Stimulated activated CD8-positive, alpha-beta memory T cell treated with anti-CD3 and anti-CD28 coated beads, Interleukin-4, amount 100 ng/mL, for 24 hours (primary cell): Measurements from ENCODE around the gene GSTT2B.
A peak's percentile ranks its signal among the peaks of the same experiment; 100 is the strongest.
"Not testable (repeated sequence)": the region's sequence is repeated elsewhere in the genome, so short reads cannot be mapped to it uniquely, and the experiment has no call there.

ENCODE experiments used
- DNase-seq: peaks from one replicate; pipeline ENCODE4 v3.0.0-alpha.2; 2020; ENCODE audit warnings: low read depth

The GSTT2B gene

DNA sequence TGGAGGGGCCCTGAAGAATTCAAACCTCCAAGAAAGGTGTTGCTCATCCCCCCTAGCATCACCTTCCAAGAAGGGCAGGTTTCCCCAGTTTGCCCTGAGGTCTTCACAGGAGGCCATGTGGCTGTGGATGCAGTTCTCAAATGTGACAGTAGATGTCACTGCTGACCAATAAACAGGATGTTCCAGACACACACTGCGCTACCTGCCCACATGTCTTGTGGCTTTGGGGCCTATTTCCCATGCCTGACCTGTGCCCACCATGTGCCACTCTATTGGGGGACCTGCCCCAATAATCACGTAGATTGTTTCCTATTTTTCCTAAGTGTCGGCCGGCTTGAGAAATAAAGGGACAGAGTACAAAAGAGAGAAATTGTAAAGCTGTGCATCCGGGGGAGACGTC is 23.4 kb upstream of the GSTT2B start:
- no peak for DNase-seq

DNA sequence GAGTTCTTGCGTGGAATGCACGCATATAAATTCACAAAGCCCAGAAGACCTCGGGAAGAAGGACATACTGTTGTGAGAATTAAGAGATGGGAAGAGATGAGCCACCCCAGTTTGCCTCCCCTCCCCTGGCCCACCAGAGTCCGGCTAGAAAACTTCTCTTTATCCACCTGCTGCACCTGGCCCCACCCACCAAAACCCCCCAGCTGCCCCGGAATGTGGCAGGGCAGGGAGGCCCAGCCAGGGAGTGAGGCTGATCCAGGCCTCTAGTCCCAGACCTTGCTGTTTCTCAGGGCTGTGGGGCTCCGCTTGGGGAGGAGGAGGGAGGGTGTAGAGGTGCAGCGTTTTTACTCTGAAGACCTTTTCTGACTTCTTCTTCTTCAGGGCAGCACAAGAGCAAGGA is 19.6 kb upstream of the GSTT2B start:
- DNase-seq = not testable (repeated sequence)

DNA sequence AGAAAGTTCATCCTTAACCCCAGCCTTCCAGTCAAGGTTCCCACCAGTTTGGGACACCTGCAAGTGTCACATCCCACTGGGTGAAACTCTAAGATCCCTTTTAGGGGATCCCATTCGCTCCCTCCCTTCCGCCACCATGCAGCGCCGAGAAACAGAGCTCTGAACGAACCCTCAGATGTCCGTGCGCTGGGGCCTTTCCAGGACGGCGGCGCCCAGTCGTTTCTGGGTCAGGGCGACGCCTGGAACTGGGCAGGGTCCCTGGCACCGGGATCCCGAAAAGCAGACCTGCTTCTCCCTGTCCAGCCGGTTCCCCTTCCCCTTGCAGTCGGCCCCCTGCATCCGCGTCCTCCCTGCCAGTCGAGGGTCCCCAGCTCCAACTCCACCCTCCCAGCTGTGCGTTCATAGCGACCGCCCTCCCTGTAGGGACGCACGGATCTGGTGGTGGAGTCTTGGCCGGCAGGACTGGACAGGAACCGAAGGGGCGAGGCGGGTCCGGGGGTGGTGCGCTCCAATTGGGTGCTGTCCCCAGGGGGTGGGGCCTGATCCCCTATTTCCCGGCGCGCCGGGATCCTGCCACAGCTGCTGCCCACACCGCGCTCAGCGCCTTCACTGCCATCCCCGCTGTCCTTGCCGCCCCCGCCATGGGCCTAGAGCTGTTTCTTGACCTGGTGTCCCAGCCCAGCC is 18.7 kb upstream of the GSTT2B start, which contains the start of gene GSTT2:
Gene GSTT2, plus strand, starts transcription at position 578 of the 684 bp plus-strand sequence.
- not testable (repeated sequence) for DNase-seq

DNA sequence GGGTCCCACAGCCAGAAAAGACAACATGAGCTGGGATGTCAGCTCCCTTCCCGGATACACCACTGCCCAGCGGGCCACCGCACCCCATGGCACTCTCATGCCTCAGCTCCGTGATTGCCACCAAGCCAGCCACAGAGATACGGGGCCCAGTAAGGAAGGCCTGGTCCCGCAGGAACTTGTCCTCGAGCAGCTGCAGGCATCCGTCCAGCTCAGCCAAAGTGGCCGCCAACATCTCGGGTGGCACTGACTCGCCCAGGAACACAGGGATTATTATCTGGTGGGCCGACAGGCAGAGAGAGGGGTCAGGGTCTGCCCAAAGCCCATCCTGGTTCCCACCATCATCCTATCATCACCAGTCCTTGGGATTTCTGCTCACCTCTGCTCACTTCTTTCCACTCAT is 16.3 kb upstream of the GSTT2B start:
- DNase-seq = not testable (repeated sequence)

DNA sequence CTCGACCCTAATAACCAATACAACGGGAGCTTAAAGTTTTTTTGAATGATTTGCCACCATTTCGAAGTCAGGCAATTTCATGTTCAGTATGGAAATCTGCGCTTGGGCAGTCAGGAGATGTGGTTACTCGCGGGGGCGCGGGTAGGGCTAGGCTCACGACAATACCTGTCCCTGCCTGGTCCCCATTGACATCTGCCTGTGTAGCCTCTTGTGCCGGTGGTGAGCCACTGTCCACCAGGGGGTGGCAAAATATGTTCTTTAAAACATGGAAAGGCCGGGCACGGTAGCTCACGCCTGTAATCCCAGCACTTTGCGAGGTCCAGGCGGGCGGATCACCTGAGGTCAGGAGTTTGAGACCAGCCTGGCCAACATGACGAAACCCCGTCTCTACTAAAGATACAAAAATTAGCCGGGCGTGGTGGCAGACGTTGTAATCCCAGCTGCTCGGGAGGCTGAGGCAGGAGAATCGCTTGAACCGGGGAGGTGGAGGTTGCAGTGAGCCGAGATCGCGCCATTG is 13.9 kb upstream of the GSTT2B start:
- DNase-seq = not testable (repeated sequence)

DNA sequence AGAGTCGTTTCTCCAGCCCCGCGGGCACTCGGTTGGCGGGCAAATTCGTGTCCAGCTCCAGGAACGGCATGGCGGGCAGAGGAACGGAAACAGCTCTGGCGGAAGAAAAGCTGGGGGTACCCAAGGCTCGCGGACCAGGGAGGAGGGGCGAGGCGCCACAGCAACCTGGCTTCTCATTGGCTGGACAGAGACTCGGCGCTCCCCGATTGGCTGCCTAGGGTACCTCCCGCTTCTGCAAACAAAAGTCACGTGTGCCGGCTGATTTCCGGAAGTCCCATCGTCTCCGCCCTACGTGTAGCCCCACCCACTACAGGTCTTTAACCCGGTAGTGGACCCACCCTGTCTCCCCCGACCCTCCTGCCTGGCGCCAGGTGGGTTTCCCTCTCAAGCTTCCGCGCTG is 13.3 kb upstream of the GSTT2B start, which contains the start of gene DDT:
Gene DDT, minus strand, starts transcription at position 97 of the 400 bp plus-strand sequence. Its CDS starts 27 bp downstream, at position 70.
- not testable (repeated sequence) for DNase-seq

DNA sequence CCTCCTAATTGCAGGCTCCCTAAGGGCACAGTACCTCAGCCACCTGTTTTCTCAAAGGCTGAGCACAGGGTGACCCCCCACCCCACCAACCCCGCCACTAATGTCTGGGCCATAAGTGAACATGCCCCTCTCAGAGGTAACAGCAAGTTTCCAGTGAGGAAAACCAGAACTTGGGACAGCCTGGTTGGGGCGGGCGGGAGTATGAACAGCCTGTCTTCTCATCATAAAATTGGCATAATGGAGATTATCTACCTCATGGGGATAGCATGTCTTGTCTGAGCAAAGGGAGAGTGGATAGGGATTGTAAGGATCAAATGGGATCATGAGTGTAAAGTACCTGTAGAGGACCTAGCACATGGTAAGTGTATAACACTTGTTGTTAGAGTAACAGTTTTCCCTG is 10.9 kb upstream of the GSTT2B start:
- DNase-seq = not testable (repeated sequence)

DNA sequence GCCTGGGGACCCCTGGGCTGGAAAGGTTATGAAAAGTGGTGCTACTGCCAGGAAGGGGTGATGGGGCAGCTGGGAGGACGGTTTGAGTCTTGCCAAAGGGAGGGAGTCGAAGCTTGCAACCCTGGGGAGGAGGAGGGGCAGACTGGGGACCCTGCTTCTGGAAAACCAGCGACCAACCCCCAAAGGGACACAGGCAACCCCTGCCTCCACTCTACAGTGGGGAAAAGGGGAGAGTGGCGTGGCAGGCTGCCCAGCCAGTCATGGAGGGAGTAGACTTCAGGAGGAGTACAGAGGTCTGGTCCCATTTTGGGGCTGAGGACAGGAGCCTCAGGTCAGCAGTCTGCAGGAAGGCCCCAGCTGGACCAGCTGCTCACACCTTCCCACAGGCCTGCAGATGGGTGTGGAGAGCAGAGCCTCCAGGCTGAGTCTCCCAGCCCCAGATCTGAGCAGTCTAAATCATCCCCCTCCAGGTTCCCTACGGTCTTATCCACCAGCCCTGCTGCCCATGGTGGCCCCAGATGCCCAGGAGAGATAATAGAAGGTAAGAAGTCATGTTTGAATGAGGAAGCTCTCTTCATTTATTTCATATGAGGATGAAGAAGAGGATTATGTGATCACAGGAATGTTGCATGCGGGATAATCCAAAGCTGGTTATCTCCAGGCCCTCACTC is 10.0 kb upstream of the GSTT2B start:
- no peak for DNase-seq

DNA sequence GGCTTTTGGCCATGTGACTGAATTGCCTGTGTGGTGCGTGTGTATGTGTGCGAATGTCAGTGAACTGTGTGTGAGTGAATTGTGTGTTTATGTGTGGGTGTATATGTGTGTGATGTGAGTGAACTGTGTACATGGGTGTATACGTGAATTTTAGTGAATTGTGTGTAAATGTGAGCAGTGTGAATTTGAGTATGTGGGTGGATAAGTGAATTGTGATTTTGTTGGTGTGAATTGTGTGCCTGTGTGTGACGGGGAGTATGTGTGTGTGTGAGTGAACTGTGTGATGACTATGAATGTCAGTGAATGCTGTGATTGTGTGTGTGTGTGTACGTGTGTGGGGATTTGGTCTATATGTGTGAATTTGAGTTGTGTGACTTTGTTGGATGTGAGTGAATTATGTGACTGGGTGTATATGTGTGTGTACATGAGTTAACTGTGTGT is 9.2 kb upstream of the GSTT2B start:
- no peak for DNase-seq

DNA sequence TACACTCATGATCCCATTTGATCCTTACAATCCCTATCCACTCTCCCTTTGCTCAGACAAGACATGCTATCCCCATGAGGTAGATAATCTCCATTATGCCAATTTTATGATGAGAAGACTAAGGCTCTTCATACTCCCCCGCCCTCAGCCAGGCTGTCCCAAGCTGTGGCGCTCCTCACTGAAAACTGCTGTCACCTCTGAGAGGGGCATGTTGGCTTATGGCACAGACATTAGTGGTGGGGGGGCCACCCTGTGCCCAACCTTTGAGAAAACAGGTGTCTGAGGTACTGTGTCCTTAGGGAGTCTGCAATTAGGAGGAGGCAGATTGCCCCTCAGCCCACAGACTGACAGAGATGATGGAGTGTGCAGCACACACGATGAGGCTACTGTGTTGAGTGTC is 8.1 kb upstream of the GSTT2B start:
- DNase-seq = no peak

DNA sequence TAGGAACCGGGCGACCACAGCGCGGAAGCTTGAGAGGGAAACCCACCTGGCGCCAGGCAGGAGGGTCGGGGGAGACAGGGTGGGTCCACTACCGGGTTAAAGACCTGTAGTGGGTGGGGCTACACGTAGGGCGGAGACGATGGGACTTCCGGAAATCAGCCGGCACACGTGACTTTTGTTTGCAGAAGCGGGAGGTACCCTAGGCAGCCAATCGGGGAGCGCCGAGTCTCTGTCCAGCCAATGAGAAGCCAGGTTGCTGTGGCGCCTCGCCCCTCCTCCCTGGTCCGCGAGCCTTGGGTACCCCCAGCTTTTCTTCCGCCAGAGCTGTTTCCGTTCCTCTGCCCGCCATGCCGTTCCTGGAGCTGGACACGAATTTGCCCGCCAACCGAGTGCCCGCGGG is 5.6 kb upstream of the GSTT2B start, which contains the start of gene DDTL:
Gene DDTL, plus strand, starts transcription at position 321 of the 400 bp plus-strand sequence. Its CDS starts 27 bp downstream, at position 348.
- DNase-seq = not testable (repeated sequence)

DNA sequence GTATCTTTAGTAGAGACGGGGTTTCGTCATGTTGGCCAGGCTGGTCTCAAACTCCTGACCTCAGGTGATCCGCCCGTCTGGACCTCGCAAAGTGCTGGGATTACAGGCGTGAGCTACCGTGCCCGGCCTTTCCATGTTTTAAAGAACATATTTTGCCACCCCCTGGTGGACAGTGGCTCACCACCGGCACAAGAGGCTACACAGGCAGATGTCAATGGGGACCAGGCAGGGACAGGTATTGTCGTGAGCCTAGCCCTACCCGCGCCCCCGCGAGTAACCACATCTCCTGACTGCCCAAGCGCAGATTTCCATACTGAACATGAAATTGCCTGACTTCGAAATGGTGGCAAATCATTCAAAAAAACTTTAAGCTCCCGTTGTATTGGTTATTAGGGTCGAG is 5.1 kb upstream of the GSTT2B start:
- DNase-seq = not testable (repeated sequence)

DNA sequence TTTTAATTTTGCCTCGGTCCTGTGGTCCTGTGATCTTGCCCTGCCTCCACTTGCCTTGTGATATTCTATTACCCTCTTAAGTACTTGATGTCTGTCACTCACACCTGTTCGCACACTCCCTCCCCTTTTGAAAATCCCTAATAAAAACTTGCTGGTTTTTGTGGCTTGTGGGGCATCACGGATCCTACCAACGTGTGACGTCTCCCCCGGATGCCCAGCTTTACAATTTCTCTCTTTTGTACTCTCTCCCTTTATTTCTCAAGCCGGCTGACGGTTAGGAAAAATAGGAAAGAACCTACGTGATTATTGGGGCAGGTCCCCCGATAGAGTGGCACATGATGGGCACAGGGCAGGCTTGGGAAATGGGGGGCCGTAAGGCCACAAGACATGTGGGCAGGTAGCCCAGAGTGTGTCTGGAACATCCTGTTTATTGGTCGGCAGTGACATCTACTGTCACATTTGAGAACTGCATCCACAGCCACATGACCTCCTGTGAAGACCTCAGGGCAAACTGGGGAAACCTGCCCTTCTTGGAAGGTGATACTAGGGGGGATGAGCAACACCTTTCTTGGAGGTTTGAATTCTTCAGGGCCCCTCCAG is 4.6 kb downstream of the GSTT2B start:
- peak; percentile 41 for DNase-seq

DNA sequence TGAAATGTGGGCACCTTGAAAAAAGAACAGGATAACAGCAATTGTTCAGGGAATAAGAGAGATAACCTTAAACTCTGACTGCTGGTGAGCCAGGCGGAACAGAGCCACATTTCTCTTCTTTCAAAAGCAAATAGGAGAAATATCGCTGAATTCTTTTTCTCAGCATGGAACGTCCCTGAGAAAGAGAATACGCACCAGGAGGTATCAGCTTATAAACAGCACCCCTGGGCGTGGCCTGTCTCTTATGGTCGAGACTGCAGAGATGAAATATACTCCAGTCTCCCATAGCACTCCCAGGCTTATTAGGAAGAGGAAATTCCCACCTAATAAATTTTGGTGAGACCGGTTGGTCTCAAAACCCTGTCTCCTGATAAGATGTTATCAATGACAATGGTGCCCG is 5.1 kb downstream of the GSTT2B start:
- not testable (repeated sequence) for DNase-seq

DNA sequence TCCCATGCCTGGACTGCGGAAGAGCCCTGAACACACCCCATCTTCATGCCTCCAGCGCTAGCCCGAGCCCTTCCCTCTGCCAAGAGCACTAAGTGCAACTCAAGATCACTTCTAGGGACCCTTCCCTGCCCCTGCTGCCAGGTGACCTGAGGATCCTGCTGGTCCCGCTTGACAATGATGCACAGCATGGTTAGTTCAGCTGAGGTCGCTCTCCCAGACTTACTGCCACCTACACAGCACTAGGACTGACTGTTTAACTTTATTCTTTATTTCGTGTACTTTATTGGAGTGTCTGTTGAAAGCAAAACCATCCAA is 6.0 kb downstream of the GSTT2B start:
- not testable (repeated sequence) for DNase-seq

DNA sequence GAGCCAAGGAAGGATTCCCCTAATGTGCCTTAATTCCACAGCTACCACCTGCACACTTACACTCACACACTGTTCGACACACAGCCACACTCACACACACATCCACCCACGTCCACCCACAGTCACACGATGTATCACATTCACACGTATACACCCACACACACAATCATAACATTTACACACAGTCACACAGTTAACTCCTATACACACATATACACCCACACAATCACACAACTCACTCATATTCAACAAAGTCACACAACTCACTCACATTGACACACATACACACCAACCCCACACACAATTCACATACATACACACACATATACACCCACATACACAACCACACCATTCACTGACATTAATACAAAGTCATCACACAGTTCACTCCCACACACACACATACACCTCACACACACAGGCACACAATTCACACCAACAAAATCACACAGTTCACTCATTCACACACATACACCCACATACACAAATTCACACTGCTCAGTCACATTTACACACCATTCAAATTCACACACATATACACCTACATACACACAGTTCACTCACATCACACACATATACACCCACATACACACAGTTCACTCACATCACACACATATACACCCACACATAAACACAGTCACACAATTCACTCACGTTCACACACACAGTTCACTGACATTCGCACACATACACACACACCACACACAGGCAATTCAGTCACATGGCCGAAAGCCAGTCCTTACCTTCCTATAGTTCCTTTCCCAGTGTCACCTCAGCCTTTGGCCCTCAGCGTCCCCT is 6.6 kb downstream of the GSTT2B start:
- not testable (repeated sequence) for DNase-seq

DNA sequence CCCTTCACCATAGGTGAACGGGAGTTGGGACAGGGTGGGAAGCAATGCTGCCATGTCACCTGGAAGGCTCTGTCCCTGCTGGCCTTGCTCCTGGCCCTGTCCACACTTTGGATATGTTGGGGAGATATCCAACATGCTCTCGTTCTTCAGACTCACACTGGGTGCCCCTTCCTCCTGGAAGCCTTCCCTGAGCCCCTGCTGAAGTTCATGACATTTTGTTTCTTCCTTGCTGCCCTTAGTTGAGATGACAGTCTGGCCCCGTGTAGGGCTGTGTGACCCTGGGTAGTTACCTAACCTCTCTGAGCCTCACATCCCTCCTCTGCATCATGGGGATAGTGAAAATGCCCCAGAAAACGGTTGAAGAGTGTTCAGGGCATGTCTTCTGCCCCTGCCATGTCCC is 7.5 kb downstream of the GSTT2B start:
- not testable (repeated sequence) for DNase-seq

DNA sequence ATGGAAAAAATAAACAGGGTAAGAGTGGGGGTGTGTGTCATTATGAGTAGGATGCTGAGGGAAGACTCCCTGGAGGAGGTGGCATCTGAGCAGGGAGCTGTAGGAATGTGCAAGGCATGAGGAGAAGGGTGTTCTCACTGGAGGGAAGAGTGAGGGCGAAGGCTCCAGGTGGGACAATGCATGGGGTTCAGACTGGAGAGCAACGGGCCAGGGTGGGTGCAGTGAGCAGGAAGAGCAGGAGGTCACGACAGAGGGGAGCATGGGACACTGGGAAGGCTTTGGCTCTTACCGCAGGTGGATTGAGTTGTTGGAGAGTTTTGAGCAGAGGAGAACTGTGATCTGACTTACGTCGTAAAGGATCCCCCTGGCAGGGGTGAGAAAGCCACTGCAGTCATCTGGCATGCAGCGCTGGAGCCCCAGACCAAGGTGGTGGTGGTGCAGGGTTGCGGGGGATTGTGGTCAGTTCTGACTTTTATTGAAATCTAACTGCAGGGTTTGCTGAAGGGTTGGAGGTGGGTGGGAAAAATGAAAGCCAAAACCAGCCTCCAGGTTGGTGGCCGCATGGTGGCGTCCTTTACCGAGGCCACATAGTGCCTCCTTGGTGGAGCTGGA is 8.1 kb downstream of the GSTT2B start:
- not testable (repeated sequence) for DNase-seq

DNA sequence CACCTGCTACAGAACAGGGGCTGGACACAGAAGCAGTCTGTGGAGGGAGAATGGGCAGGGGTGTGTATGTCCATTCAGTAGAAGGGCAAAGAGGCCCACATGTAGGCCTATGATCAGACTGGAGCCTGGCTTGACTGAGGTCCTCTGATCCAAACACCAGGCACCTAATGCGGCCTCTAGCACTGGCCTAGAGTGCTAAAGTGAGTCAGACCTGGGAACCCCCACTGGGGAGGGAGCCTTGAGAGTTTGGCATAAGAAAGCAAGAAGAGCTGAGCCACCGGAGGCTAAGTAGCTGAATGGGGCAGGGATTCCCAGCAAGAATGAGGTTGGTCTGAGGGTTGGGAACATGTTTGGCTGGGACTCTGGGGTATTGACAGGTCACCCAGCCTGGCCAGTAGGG is 9.6 kb downstream of the GSTT2B start:
- not testable (repeated sequence) for DNase-seq

DNA sequence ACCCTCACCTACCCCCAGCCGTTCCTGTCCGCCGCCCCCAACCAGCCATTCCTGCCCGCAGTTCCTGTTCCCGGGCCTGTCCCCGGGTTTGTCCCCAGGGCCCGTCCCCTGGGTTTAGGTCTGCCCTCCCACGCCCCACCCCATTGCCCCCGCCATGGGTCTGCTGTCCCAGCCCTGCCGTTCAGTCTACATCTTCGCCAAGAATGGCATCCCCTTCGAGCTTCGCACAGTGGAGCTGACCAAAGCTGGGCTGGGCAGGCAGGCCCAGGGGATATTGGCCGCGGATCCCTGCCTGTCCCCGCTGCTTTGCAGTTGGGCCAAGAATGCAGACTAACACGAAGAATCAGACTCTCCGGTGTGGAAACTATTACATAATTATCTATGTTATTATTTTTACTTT is 11.2 kb downstream of the GSTT2B start:
- not testable (repeated sequence) for DNase-seq

DNA sequence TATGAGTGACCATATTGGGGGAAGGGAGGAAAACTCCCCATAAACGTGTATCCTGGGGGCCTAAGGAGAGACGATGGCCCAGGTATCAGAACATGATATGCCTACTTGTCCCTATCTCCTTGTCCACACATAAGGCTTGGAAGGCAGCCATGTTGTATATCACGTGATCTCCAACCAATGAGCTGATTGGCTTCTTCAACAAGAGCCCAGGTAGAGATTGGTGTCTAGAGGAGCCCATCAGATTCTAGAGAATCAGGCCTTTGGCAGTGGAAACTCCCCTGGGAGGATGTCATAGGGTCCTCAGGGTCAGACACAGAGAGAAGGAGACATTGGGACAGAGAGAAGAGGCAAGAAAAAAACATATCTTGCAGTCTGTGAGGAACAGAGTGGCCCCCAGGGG is 13.6 kb downstream of the GSTT2B start:
- not testable (repeated sequence) for DNase-seq
